ENCODE data around the gene ICE1. TPM values are rescaled to one million over a fixed set of nuclear protein-coding genes. Genes with fewer than 3 reads are reported as not detected.

ICE1 gene
- total and polyA plus RNA-seq, 4 donors = 4.1 to 18.8 (median 9.5) TPM

GRCh38 chr5:5494489-5495402 lies 72.3 kb downstream of the ICE1 start:
- Histone ChIP-seq H3K27me3 (ENCODE audit: control insufficient read depth in 4 of 4, insufficient read depth in 4 of 4, low read length in 3 of 4) (no peaks in the 10 kb centered on the region), H3K27ac (ENCODE audit: low read depth in 1 of 2, low read length in 2 of 2) (no peak overlapping the region), H3K9me3 (ENCODE audit: control insufficient read depth in 4 of 4, low read length in 3 of 4) (no peaks in the 10 kb centered on the region), H3K9ac (ENCODE audit: low read depth in 1 of 2, low read length in 2 of 2) (no peak overlapping the region), H3K4me1 (ENCODE audit: control insufficient read depth in 4 of 4, insufficient read depth in 4 of 4, low read length in 3 of 4) (peaks cover 1 to 7% (median 4%) of the 10 kb centered on the region in 4 donors), H3K36me3 (ENCODE audit: control insufficient read depth in 4 of 4, insufficient read depth in 3 of 4, low read depth in 1 of 4, low read length in 3 of 4) (peaks cover under 1 to 2% (median under 1%) of the 10 kb centered on the region in 4 donors), H3K4me3 (ENCODE audit: low read depth in 1 of 3, low read length in 3 of 3) (peak overlapping the region in 1 of 3 donors; percentile 16)
- TF ChIP-seq RAD21 (IDR thresholded peaks at IDR 0.05) (peak in 1 of 2 donors; percentile 6), JUND (IDR thresholded peaks at IDR 0.05) (no peak), EGR1 (IDR thresholded peaks at IDR 0.05; ENCODE audit: low read depth in 2 of 2) (peak; percentile 48 to 60)
- WGBS = 18% methylated on average over 62 of the region's 62 CpGs
- peak; percentile 87 for DNase-seq (ENCODE audit: low spot score)

- no peak overlapping the region for H3K9ac ChIP-seq (ENCODE audit: low read depth in 1 of 2, low read length in 2 of 2)
- no peaks in the 10 kb centered on the region for H3K36me3 ChIP-seq (ENCODE audit: control insufficient read depth in 4 of 4, insufficient read depth in 3 of 4, low read depth in 1 of 4, low read length in 3 of 4)
- H3K4me3 ChIP-seq (ENCODE audit: low read depth in 1 of 3, low read length in 3 of 3) = no peak overlapping the region
- DNase-seq (ENCODE audit: low spot score) = no peak
- no peak overlapping the region for H3K27ac ChIP-seq (ENCODE audit: low read depth in 1 of 2, low read length in 2 of 2)
- H3K4me1 ChIP-seq (ENCODE audit: control insufficient read depth in 4 of 4, insufficient read depth in 4 of 4, low read length in 3 of 4) = peaks cover 1 to 7% (median 4%) of the 10 kb centered on the region in 4 donors
- H3K9me3 ChIP-seq (ENCODE audit: control insufficient read depth in 4 of 4, low read length in 3 of 4) = no peaks in the 10 kb centered on the region
- TF ChIP-seq YY1 (IDR thresholded peaks at IDR 0.05) = no peak
- TF ChIP-seq CTCF (IDR thresholded peaks at IDR 0.05; ENCODE audit: low read depth, low read length, missing input control) = peak; percentile 65
- TF ChIP-seq RAD21 (IDR thresholded peaks at IDR 0.05) = peak; percentile 81 to 83
- peaks cover 0 to 2% (median 0%) of the 10 kb centered on the region in 4 donors for H3K27me3 ChIP-seq (ENCODE audit: control insufficient read depth in 4 of 4, insufficient read depth in 4 of 4, low read length in 3 of 4)
- 42% methylated on average over 13 of the region's 13 CpGs for WGBS
Observed at GRCh38 chr5:5497152-5497788, 74.8 kb downstream of the ICE1 start.

GRCh38 chr5:5499442-5499841 lies 77.0 kb downstream of the ICE1 start:
- H3K9me3 ChIP-seq (ENCODE audit: control insufficient read depth in 4 of 4, low read length in 3 of 4) = peaks cover 0 to 7% (median 3%) of the 10 kb centered on the region in 4 donors
- TF ChIP-seq TAF1 (conservative IDR thresholded peaks at IDR 0.05) (no peak), NR2F2 (IDR thresholded peaks at IDR 0.05) (no peak), RAD21 (IDR thresholded peaks at IDR 0.05) (no peak), HNF4G (IDR thresholded peaks at IDR 0.05) (no peak), FOXA1 (IDR thresholded peaks at IDR 0.05) (no peak), ZBTB33 (IDR thresholded peaks at IDR 0.05) (no peak), JUND (IDR thresholded peaks at IDR 0.05) (no peak), YY1 (IDR thresholded peaks at IDR 0.05) (no peak), ATF3 (IDR thresholded peaks at IDR 0.05) (no peak), GABPA (IDR thresholded peaks at IDR 0.05 in 1 of 2, conservative IDR thresholded peaks at IDR 0.05 in 1 of 2) (no peak)
- H3K36me3 ChIP-seq (ENCODE audit: control insufficient read depth in 4 of 4, insufficient read depth in 3 of 4, low read depth in 1 of 4, low read length in 3 of 4) = no peaks in the 10 kb centered on the region
- H3K27ac ChIP-seq (ENCODE audit: low read depth in 1 of 2, low read length in 2 of 2) = no peak overlapping the region
- no peak overlapping the region for H3K9ac ChIP-seq (ENCODE audit: low read depth in 1 of 2, low read length in 2 of 2)
- WGBS = 86% methylated on average over 7 of the region's 7 CpGs
- DNase-seq (ENCODE audit: low spot score) = no peak
- H3K4me3 ChIP-seq (ENCODE audit: low read depth in 1 of 3, low read length in 3 of 3) = no peak overlapping the region
- peaks cover 0 to 3% (median 0%) of the 10 kb centered on the region in 4 donors for H3K27me3 ChIP-seq (ENCODE audit: control insufficient read depth in 4 of 4, insufficient read depth in 4 of 4, low read length in 3 of 4)
- peaks cover under 1 to 4% (median 3%) of the 10 kb centered on the region in 4 donors for H3K4me1 ChIP-seq (ENCODE audit: control insufficient read depth in 4 of 4, insufficient read depth in 4 of 4, low read length in 3 of 4)
